Stimulated activated CD8-positive, alpha-beta memory T cell treated with anti-CD3 and anti-CD28 coated beads, Interleukin-15, amount 100 ng/mL, for 48 hours (primary cell): ENCODE results near the gene GRB10.

Experiments used
- DNase-seq, 2 donors: peaks; one replicate each; pipeline ENCODE4 v3.0.0-alpha.2; 2020; ENCODE audit warnings: low read depth in 2 of 2

Gene GRB10

DNA sequence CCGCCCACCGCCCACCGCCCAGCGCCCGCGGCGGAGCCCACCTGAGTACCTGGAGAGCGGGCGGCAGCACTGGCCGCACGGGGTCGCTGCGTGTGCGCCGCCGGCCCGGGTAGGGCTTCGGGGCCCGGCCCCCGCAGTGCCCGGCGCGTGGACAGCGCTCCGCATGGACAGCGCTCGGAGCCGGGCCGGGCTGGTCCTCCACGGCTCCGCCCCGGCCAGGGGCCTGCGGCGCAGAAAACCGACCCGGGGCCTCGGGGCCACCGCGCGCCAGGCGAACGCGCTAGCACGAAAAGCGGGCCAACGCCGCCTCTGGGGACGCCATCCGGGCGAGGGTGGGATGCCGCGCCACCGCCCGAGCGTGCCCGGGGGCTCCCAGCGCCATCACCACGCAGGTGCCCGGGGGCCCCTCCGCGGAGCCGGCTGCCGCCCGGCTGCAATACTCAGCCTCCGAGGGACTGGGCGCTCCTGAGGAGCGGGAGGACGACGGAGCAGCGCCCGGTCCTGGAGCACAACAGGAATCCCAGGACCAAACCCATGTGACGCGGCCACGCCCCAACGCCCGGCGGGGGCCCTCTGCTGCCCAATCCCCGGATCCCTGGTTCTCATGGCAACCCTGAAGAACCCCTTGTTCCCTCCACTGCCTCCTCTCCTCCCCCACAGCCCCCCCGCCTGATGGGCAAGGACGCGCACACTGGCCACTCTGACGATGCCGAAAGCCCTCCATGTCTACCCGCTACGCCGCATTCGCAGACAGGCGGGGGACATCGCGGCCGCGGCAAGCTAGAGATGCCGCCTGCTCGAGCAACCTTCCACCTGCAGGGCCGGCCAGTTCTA is at the start of gene GRB10:
Gene GRB10 (minus strand): TSS at position 522 of the 834 bp plus-strand sequence. CDS start 50,574 bp downstream, outside the sequence.
- no peak for DNase-seq

DNA sequence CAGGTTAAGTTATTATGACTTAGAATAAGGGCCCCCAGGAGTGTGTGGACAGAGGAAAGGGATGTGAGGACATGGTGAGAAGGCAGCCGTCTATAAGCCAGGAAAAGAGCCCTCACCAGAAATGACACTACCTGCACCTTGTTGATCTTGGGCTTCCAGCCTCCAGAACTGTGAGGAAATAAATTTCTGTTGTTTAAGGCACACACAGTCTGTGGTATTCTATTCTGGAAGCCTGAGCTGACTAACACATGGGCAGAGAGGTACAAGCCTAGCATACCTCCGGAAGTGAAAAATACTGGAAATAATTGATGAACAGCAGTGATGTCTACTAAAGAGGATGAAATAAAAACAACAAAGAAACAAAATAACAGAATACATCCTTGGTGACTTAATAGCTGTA is 46.1 kb upstream of the GRB10 start:
- no peak for DNase-seq

DNA sequence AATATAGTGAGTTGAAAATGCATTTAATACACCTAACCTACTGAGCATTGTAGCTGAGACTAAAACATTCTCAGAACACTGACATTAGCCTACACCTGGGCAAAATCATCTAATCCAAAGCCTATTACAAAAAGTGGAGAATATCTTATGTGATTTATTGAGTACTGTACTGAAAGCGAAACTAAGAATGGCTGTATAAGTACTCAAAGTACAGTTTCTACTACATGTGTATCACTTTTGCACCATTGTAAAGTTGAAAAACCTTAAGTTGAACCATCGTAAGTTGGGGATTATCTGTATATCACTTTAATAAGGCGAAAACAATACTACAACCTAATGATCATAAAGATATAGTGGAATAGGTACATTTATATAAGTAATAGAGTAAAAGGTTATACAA is 45.4 kb upstream of the GRB10 start:
- DNase-seq, result no peak

DNA sequence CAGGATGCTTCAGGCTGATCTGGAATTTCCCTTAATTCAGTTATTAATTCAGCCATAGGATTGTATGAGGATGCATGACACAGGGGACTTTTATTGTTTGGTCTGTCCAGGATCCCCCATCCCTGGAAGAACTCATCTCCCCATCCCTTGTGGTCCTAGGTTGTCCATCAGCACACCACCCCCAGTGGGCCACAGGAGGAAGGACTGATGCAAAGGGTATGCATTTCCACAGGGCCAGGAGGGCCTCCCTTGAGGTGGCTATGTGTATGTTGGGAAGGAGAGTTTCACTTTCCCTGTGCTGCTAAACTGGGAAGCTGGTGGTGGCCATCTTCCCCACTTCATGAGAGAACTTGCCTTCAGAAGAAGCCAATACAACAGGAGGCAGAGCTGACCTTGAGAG is 44.6 kb upstream of the GRB10 start:
- no peak for DNase-seq

- peak; percentile 47 to 48 for DNase-seq
These were observed 43.9 kb upstream of the GRB10 start for GRCh38 chr7:50826371-50827172.

GRCh38 chr7:50825465-50825864 is 42.8 kb upstream of the GRB10 start:
- DNase-seq, result no peak

GRCh38 chr7:50824882-50825281 is 42.2 kb upstream of the GRB10 start:
- DNase-seq, result no peak

- no peak for DNase-seq
These were observed 40.0 kb upstream of the GRB10 start for GRCh38 chr7:50822706-50823105.

- no peak for DNase-seq
These were observed 39.4 kb upstream of the GRB10 start for GRCh38 chr7:50822110-50822509.

DNA sequence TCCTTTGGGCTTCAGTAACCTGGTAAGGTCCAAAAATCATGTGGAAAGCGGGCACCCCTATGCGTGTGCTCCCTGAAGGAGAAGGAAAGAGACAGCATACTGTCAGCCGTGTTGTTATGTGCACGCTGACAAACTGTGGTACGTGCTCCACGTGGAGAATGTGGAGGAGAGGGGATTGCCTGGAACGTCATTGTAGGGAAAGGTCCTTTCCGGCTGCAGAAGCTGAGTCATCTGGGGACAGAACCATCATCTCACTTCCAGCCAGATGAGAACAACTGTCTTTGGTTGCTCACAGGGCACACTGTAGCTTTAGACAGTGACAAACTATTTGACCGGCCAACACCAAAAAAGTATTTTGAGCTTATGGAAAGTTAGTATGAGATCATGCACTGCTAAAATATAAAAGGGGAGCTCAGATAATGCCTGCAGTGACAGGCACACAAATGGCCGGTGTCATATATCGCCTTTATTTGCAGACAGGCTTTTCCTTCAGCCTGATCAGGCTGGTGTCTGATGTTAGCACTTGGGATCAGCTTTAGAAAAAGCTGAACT is 38.8 kb upstream of the GRB10 start:
- no peak for DNase-seq

DNA sequence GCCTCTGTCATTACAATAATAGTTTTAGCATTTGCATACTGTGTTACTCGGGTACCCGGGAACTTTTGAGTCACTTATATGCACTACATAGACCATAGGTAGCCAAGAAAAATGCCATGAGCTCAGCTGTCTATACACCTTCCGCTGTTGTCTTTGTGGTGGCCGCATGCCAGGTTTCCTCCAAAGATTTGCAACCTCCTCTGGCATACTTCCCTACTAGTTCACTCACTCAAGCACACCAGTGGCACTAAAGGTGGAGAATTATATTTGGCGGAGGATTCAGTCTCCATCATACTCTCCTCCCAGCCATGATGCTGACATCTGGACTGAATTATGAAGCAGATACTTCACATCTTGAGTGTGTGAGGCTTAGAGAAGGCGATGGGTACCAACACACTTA is 35.6 kb upstream of the GRB10 start:
- DNase-seq, result no peak

- no peak for DNase-seq
These were observed 34.9 kb upstream of the GRB10 start for GRCh38 chr7:50817561-50817960.

DNA sequence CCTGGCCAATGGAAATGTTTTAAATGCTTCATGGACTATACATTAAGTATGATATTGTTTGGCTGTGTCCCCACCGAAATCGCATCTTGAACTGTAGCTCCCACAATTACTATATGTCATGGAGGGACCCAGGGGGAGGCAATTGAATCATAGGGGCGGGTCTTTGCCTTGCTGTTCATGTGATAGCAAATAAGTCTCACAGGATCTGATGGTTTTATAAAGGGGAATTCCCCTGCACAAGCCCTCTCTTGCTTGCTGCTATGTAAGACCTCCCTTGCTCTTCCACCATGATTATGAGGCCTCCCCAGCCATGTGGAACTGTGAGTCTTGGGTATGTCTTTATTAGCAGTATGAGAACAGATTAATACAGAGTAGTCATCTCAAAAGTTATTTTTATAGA is 32.4 kb upstream of the GRB10 start:
- DNase-seq, result no peak

DNA sequence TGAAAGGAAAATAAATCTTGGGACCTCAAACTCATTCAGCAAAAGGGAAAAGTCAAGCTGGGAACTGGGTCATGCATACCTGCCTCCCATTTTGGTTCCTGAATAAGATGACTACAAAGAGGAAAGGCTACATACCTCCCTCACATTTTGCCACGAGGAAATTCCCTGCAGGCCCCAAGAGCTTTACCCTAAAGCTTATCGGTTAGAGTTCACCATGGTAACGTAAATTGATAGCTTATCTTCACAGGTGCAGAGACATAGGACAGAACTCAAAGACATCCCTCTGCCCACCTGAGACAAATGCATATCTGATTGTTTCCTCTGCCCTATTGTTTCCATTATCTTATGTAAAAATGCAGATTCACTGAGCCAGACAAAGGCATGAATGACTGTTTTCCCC is 31.5 kb upstream of the GRB10 start:
- DNase-seq, result no peak

GRCh38 chr7:50812841-50813475 is 30.3 kb upstream of the GRB10 start:
- DNase-seq, result no peak

DNA sequence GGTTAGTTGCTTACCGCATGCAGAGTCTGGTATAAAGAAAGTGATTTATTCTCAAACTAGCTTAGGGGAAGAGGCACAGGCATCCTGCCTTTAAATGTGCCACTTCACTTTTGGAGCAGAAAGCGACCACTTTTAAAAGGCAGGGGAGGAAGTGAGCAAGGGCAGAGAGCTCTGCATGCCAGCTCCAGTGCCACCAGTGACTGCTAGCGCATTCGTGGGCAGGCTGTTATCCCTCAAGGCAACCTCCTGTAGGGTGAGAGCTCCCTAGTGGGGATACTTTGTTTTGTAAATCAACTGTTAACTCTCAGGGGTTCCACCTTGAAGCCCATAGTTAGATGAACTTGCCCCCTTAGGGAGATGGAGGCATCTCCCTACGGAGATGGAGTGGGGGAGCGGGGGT is 29.4 kb upstream of the GRB10 start:
- DNase-seq, result no peak

DNA sequence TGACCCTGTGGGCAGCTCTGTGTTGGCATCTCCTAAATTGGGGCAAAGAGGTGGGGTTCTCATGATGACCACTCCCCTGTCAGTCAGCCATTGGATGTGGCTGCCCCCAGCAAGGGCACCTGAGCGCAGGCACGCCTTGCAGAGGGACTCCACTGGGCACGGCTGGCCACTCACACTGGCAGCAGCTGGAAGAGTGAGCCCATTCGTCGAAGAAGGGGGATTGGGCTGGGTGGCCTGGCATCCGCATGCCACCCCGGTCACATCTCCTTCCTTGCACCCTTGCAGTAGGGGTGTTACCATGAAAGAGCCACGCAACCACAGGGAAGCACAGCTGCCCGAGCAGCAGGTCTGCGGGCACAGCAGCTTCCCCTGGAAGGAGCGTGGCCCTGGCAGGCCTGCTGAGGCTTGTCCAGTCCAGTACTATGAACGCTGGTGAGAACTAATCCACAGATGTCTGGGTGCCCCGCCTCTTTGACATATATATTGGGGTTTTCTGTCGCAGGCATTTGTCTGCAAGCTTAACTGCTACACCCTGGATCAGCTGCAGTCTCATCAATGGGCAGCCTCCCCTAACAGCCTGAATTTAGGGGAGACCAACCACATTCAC is 25.7 kb upstream of the GRB10 start:
- no peak for DNase-seq

DNA sequence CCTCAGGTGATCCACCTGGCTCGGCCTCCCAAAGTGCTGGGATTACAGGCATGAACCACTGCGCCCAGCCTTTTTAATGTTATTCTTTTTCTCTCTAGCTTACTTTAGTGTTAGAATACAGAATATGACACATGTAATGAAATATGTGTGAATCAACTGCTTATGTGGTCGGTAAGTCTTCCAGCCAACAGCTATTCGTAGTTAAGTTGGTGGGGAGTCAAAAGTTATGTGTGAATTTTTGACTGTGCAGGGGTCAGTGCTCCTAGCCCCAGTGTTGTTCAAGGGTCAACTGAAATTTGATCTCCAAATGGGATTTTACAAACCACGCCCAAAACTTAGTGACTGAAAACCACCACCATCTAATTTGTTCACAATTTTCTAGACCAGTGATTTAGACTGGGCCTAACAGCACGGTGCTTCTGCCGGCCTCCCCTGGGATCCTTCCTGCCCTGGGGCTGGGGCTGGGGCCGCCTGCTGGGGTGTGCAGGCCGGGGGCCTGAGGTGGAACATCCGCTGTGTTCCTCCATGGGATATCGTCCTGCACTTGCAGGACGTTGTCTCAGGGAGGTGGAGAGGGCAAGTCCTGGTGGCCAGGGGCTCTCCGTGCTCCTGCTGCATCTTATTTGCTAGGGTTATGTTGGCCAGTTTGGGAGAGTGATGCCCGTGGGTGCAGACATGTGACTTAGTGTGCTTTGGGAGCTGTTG is 24.5 kb upstream of the GRB10 start:
- DNase-seq, result no peak

DNA sequence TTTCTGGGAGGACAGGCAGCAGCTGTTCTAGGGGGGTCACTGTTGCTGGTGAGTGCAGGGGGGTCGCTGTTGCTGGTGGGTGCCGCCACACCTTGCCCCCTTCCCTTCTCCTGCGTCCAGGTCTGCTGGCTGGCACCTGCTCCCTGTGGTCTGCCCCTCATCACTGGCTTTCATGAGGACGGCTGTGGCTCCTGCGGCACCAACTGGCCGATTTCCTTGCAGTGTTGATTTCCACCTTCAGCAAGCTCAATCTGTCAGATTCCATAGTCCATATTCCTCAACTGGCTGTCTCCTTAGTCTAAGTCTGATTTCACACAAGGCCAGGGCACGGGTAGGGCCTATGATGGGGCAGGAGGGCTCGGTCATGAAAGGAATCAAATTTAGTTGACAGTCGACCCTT is 23.4 kb upstream of the GRB10 start:
- DNase-seq, result no peak

DNA sequence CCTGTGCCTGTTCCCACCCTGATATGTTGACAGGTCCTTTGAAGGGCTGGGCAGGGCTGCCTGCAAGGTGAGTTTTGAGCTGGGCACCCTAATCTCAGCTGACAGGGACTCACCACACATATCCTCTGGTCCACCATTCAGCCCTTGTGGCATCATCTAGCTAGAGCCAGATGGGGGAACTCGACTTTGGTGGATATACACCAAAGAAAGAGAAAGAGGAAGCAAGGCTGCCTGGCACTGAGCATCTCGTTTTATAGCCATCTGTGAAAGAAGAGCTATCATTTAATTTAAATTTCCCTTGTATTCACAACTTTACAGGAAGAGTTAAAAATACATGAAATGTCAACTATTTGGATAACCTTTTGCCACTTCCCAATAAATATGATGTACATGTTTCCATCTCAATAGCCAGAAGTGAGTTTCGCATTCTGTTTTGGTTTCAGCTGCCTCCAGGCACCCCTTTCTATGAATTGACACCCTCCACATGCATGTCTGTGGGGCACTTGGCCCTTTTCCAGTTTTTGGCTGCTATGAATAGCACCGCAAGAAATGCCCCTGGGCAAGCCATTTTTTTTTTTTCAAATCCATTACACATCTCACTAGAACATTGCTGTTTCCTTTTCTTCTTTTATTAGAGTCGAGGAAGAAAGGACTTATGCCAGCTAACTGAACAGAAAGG is 22.9 kb upstream of the GRB10 start:
- no peak for DNase-seq
